Neuronal stem cell (in vitro differentiated cells): ENCODE results near the gene MARCHF3.

Source experiments
- DNase-seq: peaks from one replicate; pipeline ENCODE4 v3.0.0-alpha.2; 2013; ENCODE audit warnings: low spot score
- H2AFZ ChIP-seq: one replicate; pipeline ENCODE4 v1.6.1; 2013; ENCODE audit warnings: mild to moderate bottlenecking, low read length, inconsistent platforms
- H2AK5ac ChIP-seq: 2 replicates; pipeline ENCODE4 v1.6.1; 2013; ENCODE audit warnings: low read depth, mild to moderate bottlenecking, inconsistent platforms, low read length, moderate library complexity, mixed read lengths
- H2BK120ac ChIP-seq: 2 replicates; pipeline ENCODE4 v1.6.1; 2013; ENCODE audit warnings: low read depth, mild to moderate bottlenecking, inconsistent platforms, low read length, moderate library complexity, mixed read lengths
- H2BK12ac ChIP-seq: one replicate; pipeline ENCODE4 v1.6.1; 2013; ENCODE audit warnings: low read length, inconsistent platforms
- H2BK15ac ChIP-seq: 2 replicates; pipeline ENCODE4 v1.6.1; 2013; ENCODE audit warnings: mild to moderate bottlenecking, low read length, inconsistent platforms, mixed read lengths
- H2BK5ac ChIP-seq: one replicate; pipeline ENCODE4 v1.6.1; 2013; ENCODE audit warnings: inconsistent platforms, mild to moderate bottlenecking, low read length, moderate library complexity
- H3K14ac ChIP-seq: one replicate; pipeline ENCODE4 v1.6.1; 2013; ENCODE audit warnings: low read length, inconsistent platforms
- H3K18ac ChIP-seq: 2 replicates; pipeline ENCODE4 v1.6.1; 2013; ENCODE audit warnings: low read length, inconsistent platforms
- H3K23ac ChIP-seq: 2 replicates; pipeline ENCODE4 v1.6.1; 2013; ENCODE audit warnings: low read depth, mild to moderate bottlenecking, mixed read lengths, low read length, inconsistent platforms; ENCODE audit not compliant: poor library complexity
- H3K27ac ChIP-seq: replicated peaks from 3 replicates; pipeline ENCODE4 v1.5.1; 2013; ENCODE audit warnings: low read length, inconsistent platforms
- H3K27me3 ChIP-seq, 3 experiments: 2 replicates each; pipeline ENCODE4 v1.6.1; 2013; ENCODE audit warnings: low read length in 3 of 3, mild to moderate bottlenecking in 2 of 3, inconsistent platforms in 1 of 3, low read depth in 1 of 3, mixed read lengths in 1 of 3, moderate library complexity in 1 of 3; ENCODE audit not compliant: control insufficient read depth in 3 of 3, insufficient read depth in 3 of 3
- H3K36me3 ChIP-seq, 2 donors: replicated peaks in 1 of 2; 2 replicates each; pipeline ENCODE4 v1.6.1; 2013; ENCODE audit warnings: low read length in 2 of 2; ENCODE audit not compliant: control insufficient read depth in 2 of 2, insufficient read depth in 2 of 2
- H3K4ac ChIP-seq: 2 replicates; pipeline ENCODE4 v1.6.1; 2013; ENCODE audit warnings: inconsistent platforms, mild to moderate bottlenecking, low read length, moderate library complexity
- H3K4me1 ChIP-seq, 2 donors: 1 replicate in 1 of 2; 2 replicates in 1 of 2; pipeline ENCODE4 v1.6.1; 2013; ENCODE audit warnings: low read length in 2 of 2, low read depth in 1 of 2; ENCODE audit not compliant: control insufficient read depth in 2 of 2, insufficient read depth in 1 of 2
- H3K4me2 ChIP-seq: one replicate; pipeline ENCODE4 v1.6.1; 2013; ENCODE audit warnings: mild to moderate bottlenecking, low read length, inconsistent platforms; ENCODE audit not compliant: insufficient read depth, poor library complexity, severe bottlenecking
- H3K4me3 ChIP-seq, 2 donors: 2 replicates each; pipeline ENCODE4 v1.5.1; 2013; ENCODE audit warnings: low read length in 2 of 2, mild to moderate bottlenecking in 2 of 2, inconsistent platforms in 1 of 2, moderate library complexity in 1 of 2
- H3K79me1 ChIP-seq: one replicate; pipeline ENCODE4 v1.6.1; 2013; ENCODE audit warnings: low read depth, mild to moderate bottlenecking, inconsistent platforms, low read length, moderate library complexity
- H3K9ac ChIP-seq: one replicate; pipeline ENCODE4 v1.6.1; 2013; ENCODE audit warnings: mild to moderate bottlenecking, low read depth, low read length, inconsistent platforms; ENCODE audit not compliant: poor library complexity
- H3K9me3 ChIP-seq, 2 donors: replicated peaks in 1 of 2; 2 replicates each; pipeline versions ENCODE3 to v1.6.1; 2013; ENCODE audit warnings: low read length in 2 of 2, mild to moderate bottlenecking in 2 of 2, inconsistent platforms in 1 of 2, low read depth in 1 of 2, mixed read lengths in 1 of 2, moderate library complexity in 1 of 2; ENCODE audit not compliant: control insufficient read depth in 2 of 2, insufficient read depth in 1 of 2
- H4K8ac ChIP-seq: one replicate; pipeline ENCODE4 v1.6.1; 2013; ENCODE audit warnings: low read depth, mild to moderate bottlenecking, inconsistent platforms, low read length, moderate library complexity
- H4K91ac ChIP-seq: one replicate; pipeline ENCODE4 v1.6.1; 2013; ENCODE audit warnings: low read length, low read depth, mild to moderate bottlenecking, inconsistent platforms; ENCODE audit not compliant: poor library complexity
- WGBS, 2 donors: extraction: QIAGEN DNeasy Blood & Tissue Kit; methylation state at CpG; one replicate each; pipeline ENCODE4 v1.1.7; 2013; ENCODE audit warnings: missing lambda C conversion rate in 2 of 2, mixed read lengths in 1 of 2; ENCODE audit not compliant: insufficient read length in 2 of 2, insufficient replicate concordance in 1 of 2; ENCODE audit errors: extremely low coverage in 2 of 2; 5-methylcytosine and 5-hydroxymethylcytosine counted together

The MARCHF3 gene

DNA sequence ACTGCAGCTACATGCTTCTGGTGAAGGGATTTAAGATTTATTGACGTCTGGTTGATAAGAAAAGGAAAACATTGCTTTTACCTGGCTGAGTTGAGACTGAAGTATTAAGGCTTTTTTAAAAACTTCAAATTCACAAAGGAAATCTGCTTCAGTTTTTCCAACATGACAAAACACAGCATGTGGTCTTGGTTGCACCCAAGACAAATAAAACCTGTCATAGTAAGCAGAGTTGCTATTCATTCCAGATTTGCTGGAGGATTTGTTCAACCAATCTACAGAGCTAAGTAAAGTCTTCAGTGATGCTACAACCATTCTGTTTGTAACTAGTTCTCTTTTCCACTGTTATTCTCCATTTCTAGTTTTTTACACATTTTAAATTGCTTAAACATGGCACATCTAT, 31.6 kb upstream of the MARCHF3 start:
- no CpG with 5 or more reads among the region's 1 CpG for WGBS, 2 donors
- no peak overlapping the region for H3K4ac ChIP-seq
- no peaks in the 10 kb centered on the region for H3K27me3 ChIP-seq
- H3K27ac ChIP-seq = no peak overlapping the region
- H2BK5ac ChIP-seq = no peak overlapping the region
- no peak overlapping the region for H3K23ac ChIP-seq
- H2BK12ac ChIP-seq = no peak overlapping the region
- no peaks in the 10 kb centered on the region for H3K79me1 ChIP-seq
- no peak overlapping the region for H3K4me3 ChIP-seq
- H2BK120ac ChIP-seq = no peak overlapping the region
- H3K9me3 ChIP-seq = no peaks in the 10 kb centered on the region
- H4K91ac ChIP-seq = no peak overlapping the region
- H2AK5ac ChIP-seq = no peak overlapping the region
- H2BK15ac ChIP-seq = no peak overlapping the region
- no peak for DNase-seq
- no peak overlapping the region for H2AFZ ChIP-seq
- H3K36me3 ChIP-seq = no peaks in the 10 kb centered on the region
- no peak overlapping the region for H3K18ac ChIP-seq
- no peak overlapping the region for H3K14ac ChIP-seq
- no peak overlapping the region for H4K8ac ChIP-seq
- peaks cover 0 to 16% of the 10 kb centered on the region in 2 donors for H3K4me1 ChIP-seq
- H3K4me2 ChIP-seq = no peak overlapping the region
- H3K9ac ChIP-seq = no peak overlapping the region

DNA sequence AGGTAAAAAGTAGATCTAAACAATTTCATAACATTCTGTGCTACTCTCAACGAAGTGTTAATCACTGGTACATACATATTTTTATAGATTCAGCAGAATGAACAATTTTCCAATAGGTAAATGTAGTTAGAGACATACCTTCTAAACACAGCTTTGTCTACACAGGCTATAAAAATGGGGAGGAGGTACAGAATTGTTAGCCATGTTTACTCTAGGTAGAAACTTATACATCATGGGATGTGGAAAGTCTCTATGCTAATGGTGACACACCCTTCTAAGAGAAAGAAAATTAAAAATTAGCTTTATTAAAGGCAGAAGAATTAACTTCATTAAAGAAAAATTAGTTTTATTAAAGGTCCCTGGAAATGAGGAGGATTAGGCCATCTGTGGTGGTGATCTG, 31.2 kb upstream of the MARCHF3 start:
- Histone ChIP-seq H3K23ac (no peak overlapping the region), H2BK15ac (no peak overlapping the region), H3K27ac (no peak overlapping the region), H3K18ac (no peak overlapping the region), H3K4me3 (no peak overlapping the region), H2AFZ (no peak overlapping the region), H3K14ac (no peak overlapping the region), H3K36me3 (no peaks in the 10 kb centered on the region), H2BK5ac (no peak overlapping the region), H3K4me2 (no peak overlapping the region), H4K91ac (no peak overlapping the region), H3K9ac (no peak overlapping the region), H2AK5ac (no peak overlapping the region), H2BK12ac (no peak overlapping the region), H3K4ac (no peak overlapping the region), H3K9me3 (peaks cover 0 to 1% of the 10 kb centered on the region in 2 donors), H2BK120ac (no peak overlapping the region), H3K79me1 (no peaks in the 10 kb centered on the region), H3K4me1 (peaks cover 0 to 16% of the 10 kb centered on the region in 2 donors), H3K27me3 (no peaks in the 10 kb centered on the region), H4K8ac (no peak overlapping the region)
- WGBS, 2 donors = no CpG with 5 or more reads among the region's 1 CpG
- DNase-seq = no peak

- H3K9me3 ChIP-seq = peaks cover 0 to 9% of the 10 kb centered on the region in 2 donors
- no peak overlapping the region for H2BK15ac ChIP-seq
- H3K4ac ChIP-seq = no peak overlapping the region
- H2AFZ ChIP-seq = no peak overlapping the region
- H4K91ac ChIP-seq = no peak overlapping the region
- H3K4me3 ChIP-seq = no peak overlapping the region
- H3K27me3 ChIP-seq = no peaks in the 10 kb centered on the region
- H4K8ac ChIP-seq = no peak overlapping the region
- no peak overlapping the region for H3K23ac ChIP-seq
- peaks cover 0 to 16% of the 10 kb centered on the region in 2 donors for H3K4me1 ChIP-seq
- H2AK5ac ChIP-seq = no peak overlapping the region
- no peaks in the 10 kb centered on the region for H3K79me1 ChIP-seq
- H3K14ac ChIP-seq = no peak overlapping the region
- no peak overlapping the region for H3K27ac ChIP-seq
- no peak overlapping the region for H2BK5ac ChIP-seq
- H2BK12ac ChIP-seq = no peak overlapping the region
- H3K36me3 ChIP-seq = no peaks in the 10 kb centered on the region
- no peak overlapping the region for H3K9ac ChIP-seq
- no peak for DNase-seq
- no peak overlapping the region for H3K18ac ChIP-seq
- WGBS, 2 donors = no CpG with 5 or more reads among the region's 1 CpG
- no peak overlapping the region for H3K4me2 ChIP-seq
- no peak overlapping the region for H2BK120ac ChIP-seq
These were observed 30.2 kb upstream of the MARCHF3 start for GRCh38 chr5:127060470-127060985.

DNA sequence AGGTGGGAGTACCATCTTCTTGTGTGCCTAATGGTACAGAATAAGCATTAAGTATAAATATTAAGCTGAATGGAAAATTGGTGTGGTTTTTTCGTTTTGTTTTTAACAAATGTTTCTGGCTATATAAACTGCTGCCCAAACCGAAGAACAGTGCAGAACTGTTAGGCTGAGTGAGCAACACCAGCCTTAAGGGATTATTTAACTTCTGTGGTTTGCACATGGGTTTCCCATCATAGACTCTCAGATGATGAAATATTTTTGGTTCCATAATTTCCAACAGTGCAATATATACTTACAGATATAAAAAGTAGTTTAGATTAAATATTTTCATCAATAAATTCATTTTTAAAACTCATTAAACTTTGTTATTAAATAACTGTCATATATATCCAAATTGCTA, 26.5 kb upstream of the MARCHF3 start:
- Histone ChIP-seq H2AK5ac (no peak overlapping the region), H4K8ac (no peak overlapping the region), H3K23ac (no peak overlapping the region), H3K9ac (no peak overlapping the region), H3K4ac (no peak overlapping the region), H3K79me1 (no peaks in the 10 kb centered on the region), H3K36me3 (no peaks in the 10 kb centered on the region), H3K9me3 (peaks cover 0 to 9% of the 10 kb centered on the region in 2 donors), H2BK120ac (no peak overlapping the region), H3K14ac (no peak overlapping the region), H3K4me2 (no peak overlapping the region), H3K4me1 (no peaks in the 10 kb centered on the region), H2AFZ (no peak overlapping the region), H3K4me3 (no peak overlapping the region), H4K91ac (no peak overlapping the region), H2BK15ac (no peak overlapping the region), H3K27me3 (no peaks in the 10 kb centered on the region), H3K18ac (no peak overlapping the region), H2BK12ac (no peak overlapping the region), H2BK5ac (no peak overlapping the region), H3K27ac (no peak overlapping the region)
- no peak for DNase-seq
- WGBS, 2 donors = 100% methylated on average over 1 of the region's 2 CpGs; no CpG with 5 or more reads in 1 of the 2 donors
